Coronary artery (tissue), 2 donors: ENCODE results near the gene ENOX1.

ENCODE experiments used
- DNase-seq: peaks from one replicate; pipeline ENCODE4 v3.0.0-alpha.2; 2017; ENCODE audit warnings: low spot score
- H3K27ac ChIP-seq, 2 donors: fragments of 200-600 bp; sonication (generic); one replicate each; pipeline ENCODE4 v1.5.1; 2016 to 2019
- H3K4me3 ChIP-seq: fragments of 200-600 bp; sonication (generic); 2 replicates; pipeline ENCODE4 v1.5.1; 2016; ENCODE audit warnings: mild to moderate bottlenecking, moderate library complexity
- TF ChIP-seq, protein P1 (sequence below): fragments of 200-600 bp; sonication (generic); IDR thresholded peaks from one replicate; pipeline ENCODE4 v1.5.1; 2019; ENCODE audit warnings: antibody characterized with exemption

ENOX1 gene

DNA sequence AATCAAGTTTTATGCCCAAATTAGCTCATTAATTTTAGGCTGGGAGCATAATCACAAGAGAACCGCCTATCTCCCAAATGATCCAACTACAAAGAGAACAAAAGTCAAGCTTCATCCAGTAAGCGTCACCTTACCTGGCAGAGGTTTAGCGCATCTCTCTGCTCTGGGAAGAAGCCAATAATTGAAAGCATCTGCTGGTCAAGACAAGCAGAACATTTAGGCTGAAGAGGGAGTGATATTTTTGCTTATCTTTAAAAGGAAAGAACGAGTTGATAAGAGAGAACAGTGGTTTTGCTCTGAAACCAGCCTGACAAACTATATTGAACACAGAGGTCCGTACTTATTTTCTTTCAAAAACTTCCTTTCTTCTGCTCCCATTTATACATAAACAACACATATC is 242.1 kb downstream of the ENOX1 start:
- no peak for DNase-seq
- no peak overlapping the region for H3K4me3 ChIP-seq
- TF ChIP-seq, protein P1, sequence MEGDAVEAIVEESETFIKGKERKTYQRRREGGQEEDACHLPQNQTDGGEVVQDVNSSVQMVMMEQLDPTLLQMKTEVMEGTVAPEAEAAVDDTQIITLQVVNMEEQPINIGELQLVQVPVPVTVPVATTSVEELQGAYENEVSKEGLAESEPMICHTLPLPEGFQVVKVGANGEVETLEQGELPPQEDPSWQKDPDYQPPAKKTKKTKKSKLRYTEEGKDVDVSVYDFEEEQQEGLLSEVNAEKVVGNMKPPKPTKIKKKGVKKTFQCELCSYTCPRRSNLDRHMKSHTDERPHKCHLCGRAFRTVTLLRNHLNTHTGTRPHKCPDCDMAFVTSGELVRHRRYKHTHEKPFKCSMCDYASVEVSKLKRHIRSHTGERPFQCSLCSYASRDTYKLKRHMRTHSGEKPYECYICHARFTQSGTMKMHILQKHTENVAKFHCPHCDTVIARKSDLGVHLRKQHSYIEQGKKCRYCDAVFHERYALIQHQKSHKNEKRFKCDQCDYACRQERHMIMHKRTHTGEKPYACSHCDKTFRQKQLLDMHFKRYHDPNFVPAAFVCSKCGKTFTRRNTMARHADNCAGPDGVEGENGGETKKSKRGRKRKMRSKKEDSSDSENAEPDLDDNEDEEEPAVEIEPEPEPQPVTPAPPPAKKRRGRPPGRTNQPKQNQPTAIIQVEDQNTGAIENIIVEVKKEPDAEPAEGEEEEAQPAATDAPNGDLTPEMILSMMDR, result no peak
- H3K27ac ChIP-seq, result no peak overlapping the region

DNA sequence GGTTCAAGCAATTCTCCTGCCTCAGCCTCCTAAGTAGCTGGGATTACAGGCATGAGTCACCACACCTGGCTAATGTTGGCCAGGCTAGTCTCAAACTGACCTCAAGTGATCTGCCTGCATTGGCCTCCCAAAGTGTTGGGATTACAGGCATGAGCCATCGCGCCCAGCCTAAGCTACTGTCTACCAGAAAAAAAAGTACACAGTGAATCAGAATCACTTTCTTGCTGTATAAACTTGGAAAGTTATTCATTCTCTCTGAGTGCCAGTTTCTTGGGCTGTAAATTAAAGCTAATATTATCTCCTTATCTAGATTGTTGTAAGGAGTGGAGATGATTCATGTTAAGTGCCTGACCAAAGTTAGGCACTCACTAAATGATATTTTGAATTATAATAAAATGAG is 242.8 kb downstream of the ENOX1 start:
- TF ChIP-seq, protein P1, result no peak
- DNase-seq, result no peak
- no peak overlapping the region for H3K4me3 ChIP-seq
- no peak overlapping the region for H3K27ac ChIP-seq

DNA sequence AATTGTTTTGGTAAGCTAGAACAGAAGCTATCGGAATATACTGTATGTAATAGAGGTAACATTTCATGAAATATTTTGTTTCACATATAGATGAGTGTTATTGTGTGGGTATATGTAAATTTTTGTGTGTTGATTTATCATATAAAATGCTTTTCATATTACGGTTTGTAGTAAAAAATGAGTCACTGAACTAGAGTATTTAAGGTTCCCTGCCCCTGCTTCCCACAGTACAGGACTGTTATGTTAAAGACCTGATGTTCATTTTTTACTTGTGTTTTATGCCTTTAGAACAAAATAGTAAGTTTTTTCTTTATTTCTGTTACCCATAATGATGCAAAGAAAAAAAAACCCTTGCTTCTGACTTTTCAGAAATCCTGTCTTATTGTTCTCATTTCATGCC is 243.4 kb downstream of the ENOX1 start:
- H3K27ac ChIP-seq, result no peak overlapping the region
- DNase-seq, result no peak
- no peak overlapping the region for H3K4me3 ChIP-seq
- TF ChIP-seq, protein P1, result no peak

DNA sequence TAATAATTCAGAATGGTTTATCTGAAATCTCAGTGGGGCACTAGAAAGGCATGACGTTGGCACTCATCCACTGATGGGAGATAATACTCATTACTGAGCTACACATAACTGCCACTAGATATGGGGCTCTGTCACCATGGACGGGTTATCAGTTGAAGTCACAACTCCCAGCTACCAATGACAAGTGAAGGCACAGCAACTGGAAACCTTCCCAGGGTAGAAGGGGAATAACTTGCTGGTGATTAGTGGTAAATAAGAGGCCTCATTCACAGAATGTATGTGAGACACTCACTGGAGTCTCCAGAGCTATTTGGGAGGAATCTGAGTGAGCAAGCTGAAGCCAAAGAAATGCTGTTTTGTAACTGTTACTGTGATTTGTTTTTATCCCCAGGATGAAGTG is 249.6 kb downstream of the ENOX1 start:
- no peak overlapping the region for H3K27ac ChIP-seq
- TF ChIP-seq, protein P1, result no peak
- no peak for DNase-seq
- H3K4me3 ChIP-seq, result no peak overlapping the region

DNA sequence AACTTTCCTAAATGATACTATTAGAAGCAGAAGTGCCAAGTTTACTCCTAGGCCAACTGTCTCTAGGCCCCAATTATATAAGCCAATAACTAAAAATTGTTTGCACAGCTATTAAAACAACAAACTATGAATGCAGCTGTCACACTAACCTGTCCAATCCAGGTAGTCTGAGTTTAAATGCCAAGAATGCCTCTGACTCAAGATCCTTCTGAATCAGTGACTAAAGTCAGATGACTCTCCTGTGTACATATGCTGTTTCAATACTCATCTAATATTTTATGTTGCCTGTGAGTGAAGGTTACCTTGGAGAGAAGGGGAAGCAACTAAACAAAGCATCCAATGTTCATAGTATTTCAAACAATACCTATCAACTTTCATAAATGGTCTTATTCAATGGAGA is 257.0 kb downstream of the ENOX1 start:
- Histone ChIP-seq H3K4me3 (no peak overlapping the region), H3K27ac (no peak overlapping the region)
- DNase-seq, result no peak
- TF ChIP-seq, protein P1, result no peak

DNA sequence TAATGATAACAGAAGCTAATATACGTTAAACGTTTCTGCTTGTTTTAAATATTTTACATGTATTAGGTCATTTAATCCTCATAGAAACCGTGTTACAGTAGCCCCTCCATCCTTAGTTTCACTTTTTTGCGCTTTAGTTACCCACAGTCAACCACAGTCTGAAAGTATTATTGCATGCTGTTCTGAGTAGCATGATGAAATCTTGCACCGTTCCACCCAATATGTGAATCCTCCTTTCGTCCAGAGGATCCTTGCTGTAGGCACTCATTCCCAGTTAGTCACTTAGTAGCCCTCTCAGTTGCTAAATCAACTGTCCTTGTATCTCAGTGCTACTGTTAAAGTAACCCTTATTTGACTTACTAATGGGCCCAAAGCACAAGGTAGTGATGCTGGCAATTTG is 257.8 kb downstream of the ENOX1 start:
- no peak for DNase-seq
- TF ChIP-seq, protein P1, result no peak
- no peak overlapping the region for H3K4me3 ChIP-seq
- H3K27ac ChIP-seq, result no peak overlapping the region

DNA sequence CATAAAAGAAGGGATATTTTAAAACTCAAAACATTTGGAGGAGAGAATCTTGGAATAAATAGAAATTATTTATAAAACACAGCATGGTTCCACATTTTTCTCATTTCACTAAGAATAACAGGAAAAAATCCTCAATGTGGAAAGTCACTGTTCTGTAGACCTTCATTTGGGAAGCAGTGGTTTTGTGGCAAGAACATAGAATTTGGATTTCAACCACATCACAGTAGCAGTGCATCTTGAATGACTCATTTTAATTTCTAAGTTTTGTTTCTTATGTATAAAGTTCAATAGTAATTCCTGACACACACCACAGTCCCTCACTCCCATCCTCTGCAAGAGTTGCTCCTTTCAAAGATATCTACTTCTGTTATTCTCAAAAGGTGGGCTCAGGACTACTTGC is 264.0 kb downstream of the ENOX1 start:
- H3K4me3 ChIP-seq, result no peak overlapping the region
- H3K27ac ChIP-seq, result no peak overlapping the region
- TF ChIP-seq, protein P1, result no peak
- no peak for DNase-seq
